HG03196 (cell line): ENCODE data around the gene WBP2.
A peak's percentile ranks its signal among the peaks of the same experiment; 100 is the strongest.
"Not testable (repeated sequence)": the region's sequence is repeated elsewhere in the genome, so short reads cannot be mapped to it uniquely, and the experiment has no call there.

Experiments
- ATAC-seq: cut with Tn5 transposase; IDR thresholded peaks from one replicate; pipeline ENCODE4 v1.9.1; 2021; ENCODE audit not compliant: unreplicated experiment

WBP2 gene

DNA sequence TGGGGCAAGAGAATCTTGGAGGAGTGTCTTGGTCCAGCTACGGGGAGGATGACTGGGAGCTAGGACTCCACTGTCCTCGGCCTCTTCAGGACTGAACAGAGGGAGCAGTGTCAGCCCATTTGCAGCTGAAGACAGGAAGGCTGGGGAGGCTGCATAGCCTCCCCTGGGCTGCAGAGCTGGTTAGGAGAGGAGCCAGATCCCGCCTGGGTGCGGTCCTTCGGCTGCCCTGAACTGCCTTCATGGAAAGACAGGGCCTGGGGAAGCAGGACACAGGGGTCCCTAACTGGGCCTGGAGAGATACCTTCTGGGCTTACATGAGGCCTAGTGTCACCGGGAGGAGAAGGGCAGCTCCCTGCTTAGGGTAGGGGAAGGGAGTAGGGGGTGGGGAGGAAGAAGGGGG is 37.6 kb downstream of the WBP2 start:
- ATAC-seq, result no peak

DNA sequence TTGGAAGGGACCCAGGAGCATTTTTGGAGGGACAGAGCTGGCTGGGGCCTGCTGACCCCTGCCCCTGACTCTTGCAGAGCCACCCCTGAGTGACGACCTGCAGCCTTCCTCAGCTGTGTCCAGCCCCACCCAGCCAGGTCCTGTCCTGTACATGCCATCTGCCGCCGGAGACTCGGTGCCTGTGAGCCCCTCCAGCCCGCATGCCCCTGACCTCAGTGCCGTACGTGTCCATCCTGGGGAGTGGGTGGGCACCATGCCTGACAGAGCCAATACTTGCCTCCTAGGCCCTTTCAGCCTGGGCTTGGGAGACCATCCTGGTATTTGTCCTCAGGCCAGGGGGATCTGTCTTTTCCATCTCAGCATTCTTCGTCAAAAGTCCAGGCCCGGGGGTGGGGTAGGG is 38.4 kb downstream of the WBP2 start:
- ATAC-seq, result no peak

DNA sequence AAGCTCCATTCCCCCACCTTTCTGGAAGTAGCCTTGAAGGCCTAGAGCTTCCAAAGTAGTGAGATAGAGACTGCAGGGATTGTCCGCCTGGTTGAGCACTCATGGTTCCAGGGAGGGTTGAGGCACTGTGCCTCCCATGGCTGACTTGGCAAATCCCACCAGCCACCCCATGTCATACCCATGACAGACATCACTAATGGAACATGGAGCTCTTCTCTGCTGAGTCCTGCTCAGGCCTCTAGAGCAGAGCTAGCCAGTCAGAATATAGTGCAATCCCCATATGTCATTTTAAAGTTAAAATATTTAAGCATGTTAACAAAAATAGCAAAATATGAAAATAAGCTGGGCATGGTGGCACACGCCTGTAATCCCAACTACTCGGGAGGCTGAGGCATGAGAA is 39.7 kb downstream of the WBP2 start:
- ATAC-seq, result no peak

DNA sequence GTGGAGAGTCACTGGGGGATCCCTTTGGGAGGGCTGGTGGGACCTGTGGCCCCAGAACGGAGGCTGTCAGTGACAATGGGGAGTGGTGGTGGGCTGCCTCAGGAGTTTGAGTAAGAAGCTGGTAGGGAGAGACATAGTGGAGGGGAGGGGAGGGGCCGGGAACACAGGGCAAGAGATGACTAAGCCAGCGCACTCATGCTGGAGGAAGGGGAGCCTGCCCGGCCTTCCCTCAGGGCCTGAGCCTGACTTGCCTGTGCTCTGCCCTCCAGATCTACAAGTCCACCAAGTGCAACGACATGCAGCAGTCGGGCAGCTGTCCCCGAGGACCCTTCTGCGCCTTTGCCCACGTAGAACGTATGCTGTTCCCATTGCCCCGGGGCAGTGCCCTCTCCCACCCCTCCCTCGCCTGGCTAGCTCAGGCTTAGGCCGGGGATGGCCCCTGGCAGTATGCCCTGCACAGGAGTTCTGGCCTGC is 40.2 kb downstream of the WBP2 start:
- ATAC-seq, result no peak

DNA sequence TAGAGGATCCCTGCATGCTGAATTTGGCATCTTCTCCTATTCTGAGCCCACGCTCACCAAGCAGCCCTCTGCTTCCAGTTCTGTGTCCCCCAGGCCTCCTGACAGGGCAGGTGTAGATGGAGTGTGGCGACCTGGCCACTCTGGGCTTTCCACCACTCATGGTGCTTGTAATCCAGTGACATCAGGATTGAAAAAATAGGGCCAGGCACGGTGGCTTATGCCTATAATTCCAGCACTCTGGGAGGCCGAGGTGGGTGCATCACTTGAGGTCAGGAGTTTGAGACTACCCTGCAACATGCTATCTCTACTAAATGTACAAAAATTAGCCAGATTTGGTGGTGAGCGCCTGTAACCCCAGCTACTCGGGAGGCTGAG is 41.1 kb downstream of the WBP2 start:
- ATAC-seq, result no peak

DNA sequence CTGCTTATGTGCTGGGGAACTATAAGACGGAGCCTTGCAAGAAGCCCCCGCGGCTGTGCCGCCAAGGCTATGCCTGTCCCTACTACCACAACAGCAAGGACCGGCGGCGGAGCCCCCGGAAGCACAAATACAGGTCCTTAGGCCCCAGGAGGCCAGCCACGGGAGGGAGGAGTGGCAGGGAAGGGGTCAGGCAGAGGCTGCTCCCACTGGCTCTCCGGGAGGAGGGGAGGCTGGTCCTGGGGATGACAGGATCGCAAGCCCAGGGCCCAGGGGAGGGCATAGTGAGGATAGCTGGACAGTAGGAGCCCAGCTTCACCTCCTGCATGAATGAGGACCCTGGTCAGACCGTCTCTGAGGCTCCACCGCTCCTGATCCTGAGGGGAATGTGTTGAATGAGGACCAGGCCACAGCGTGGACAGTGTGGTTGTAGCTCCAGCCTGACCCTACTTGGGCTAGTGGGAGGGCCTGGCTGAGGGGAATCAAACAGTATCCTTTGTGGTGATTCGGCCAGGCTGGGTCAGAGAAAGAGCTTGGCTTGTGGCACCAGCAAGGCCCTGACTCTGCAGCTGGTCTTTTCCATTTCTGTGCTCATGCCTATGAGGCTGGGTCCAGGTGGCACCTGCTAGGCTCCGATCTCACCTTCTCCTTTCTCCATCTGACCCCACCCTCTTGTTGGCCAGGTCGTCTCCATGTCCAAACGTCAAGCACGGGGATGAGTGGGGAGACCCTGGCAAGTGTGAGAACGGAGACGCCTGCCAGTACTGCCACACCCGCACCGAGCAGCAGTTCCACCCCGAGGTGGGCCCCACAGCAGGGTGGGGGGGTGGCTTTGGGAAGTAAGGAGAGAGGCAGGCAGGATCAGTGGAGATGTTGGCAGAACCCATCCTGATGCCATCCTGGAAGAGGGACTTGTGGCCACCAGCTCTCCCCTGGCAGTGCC is 41.8 kb downstream of the WBP2 start:
- ATAC-seq, result no peak

DNA sequence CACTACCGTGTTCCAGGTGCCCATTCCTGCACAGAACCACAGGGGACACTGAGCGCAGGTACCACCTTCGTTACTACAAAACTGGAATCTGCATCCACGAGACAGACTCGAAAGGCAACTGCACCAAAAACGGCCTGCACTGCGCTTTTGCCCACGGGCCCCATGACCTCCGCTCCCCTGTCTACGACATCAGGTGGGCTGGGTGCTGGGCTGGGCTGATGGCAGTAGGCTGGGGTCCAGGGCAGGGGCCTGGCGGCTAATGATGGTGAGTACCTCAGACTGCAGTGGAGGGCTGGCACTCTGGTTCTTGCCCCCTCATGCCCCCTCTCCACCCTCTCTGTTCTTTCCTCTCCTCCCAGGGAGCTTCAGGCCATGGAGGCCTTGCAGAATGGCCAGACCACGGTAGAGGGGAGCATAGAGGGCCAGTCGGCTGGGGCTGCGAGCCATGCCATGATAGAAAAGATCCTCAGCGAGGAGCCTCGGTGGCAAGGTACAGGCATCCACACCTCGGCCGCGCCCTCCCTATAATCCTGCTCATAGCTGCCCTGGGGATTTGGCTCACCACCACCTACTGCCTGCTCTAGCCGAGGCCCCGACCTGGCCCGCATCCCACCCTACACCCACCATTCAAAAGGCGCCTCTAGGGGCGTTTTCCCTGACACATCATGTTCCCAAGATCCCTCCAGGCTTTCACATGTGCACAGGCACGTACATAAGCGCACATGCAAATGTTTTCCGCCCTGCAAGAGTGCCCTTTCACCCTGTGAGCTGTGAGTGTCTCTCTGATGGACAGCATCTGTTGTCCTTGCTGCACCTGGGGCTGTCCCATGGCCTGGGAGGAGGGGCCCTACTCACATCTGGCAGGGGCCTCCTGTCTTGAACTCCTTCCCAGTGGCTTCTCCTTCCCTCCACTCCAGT is 42.8 kb downstream of the WBP2 start:
- no peak for ATAC-seq

DNA sequence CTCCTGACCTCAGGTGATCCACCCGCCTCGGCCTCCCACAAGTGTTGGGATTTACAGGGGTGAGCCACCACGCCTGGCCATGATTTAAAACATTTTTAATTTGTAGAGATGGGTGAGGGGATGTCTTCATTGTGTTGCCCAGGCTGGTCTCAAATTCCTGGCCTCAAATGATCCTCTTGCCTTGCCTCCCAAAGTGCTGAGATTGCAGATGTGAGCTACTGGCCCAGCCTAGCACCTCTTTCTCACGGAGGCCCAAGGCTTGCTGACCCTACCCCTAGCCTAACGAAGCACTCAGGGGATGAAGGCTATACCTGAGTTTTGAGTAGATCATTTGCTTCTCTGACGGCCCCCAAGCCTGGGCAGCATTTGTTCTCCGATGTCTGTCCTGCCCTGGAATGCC is 44.0 kb downstream of the WBP2 start:
- ATAC-seq, result no peak

DNA sequence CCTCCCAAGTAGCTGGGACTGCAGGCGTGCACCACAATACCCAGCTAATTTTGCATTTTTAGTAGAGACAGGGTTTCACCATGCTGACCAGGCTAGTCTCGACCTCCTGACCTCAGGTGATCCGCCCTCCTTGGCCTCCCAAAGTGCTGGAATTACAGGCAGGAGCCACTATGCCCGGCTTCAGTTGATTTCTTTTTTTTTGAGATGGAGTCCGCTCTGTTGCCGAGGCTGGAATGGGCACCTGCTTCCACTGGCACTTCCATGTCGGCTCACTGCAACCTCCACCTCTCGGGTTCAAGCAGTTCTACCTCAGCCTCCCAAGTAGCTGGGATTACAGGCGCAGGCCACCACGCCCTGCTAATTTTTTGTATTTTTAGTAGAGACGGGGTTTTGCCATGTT is 44.4 kb downstream of the WBP2 start:
- not testable (repeated sequence) for ATAC-seq

DNA sequence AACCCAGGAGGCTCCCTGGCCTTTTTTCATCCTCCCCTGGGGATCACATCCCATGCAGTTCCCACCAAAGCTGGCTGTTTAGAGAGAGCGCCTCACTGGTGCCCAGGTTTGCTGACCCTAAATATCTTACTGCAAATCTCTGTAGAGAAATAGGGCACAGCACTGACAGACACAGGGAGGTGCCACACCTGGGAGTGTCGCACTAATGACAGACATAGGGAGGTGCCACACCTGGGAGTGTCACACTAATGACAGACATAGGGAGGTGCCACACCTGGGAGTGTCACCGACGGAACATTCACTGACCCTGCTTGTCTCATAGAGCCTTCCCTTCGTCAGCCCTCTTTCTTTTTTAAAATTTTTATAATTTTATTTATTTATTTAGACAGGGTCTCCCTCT is 44.9 kb downstream of the WBP2 start:
- ATAC-seq, result no peak

DNA sequence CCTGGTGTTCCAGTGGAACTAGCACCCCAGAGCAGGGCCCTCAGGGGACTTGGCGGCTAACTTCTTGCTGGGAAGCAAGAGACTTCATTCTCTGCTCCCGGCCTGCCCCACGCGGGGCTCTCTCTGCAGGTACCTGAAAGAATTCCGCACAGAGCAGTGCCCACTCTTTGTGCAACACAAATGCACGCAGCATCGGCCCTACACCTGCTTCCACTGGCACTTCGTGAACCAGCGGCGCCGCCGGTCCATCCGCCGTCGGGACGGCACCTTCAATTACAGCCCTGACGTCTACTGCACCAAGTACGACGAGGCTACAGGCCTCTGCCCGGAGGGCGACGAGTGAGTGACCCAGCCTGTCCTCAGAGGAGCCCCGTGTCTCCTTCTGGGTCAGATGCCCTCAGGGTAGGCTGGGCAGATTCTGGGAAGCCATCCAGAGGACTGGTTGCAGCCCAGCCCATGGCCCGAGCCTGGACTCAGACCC is 45.5 kb downstream of the WBP2 start:
- no peak for ATAC-seq

DNA sequence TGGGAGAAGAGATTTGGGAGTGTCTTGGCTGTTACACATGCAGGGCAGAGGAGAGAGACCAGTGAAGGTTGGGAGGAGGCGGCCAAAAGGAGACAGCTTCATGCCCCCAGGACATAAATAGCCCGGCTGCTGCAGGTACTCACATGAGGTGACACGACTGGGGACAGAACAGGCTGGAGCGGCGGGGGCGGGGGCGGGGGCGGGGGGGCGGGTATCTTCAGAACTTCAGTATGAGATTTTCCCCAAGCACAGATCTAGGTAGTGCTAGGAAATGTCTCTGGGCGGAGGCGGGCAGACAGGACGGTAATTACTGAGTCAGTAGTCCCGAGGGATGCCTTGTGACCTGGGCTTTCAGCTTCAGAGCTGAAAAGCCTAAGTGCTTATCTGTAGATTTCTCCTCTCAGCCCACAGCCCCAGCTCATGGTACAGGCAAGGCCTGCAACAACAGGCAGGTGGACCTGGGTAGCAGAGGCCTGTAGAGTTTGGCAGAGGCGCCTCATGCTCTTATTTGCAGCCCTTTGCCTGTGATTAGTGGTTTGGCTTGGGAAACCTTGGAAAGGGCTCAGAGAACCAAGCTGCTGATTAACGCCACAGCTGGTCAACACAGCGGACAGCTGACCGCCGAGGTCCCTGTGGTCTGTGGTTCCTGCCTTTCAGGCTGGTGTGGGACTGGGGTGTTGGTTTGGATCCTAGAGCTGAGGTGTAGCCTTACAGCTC is 46.1 kb downstream of the WBP2 start:
- ATAC-seq, result peak; percentile 54

DNA sequence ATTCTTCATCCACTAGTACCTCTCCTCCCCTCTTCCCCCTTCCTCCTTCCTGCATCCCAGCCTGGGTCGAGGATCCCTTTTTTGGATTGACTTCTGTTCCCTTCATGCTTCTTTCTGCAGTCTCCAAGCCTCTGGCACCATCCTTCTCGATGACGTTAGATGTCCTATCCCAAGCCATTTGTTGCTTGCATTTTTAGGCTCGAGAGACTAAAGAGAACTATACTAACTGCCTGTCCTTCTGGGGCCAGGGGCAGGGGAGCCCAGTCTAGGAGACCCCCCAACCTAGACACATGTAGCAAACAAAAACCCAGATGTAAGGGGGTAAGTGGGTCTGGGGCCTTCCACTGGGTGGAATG is 46.6 kb downstream of the WBP2 start:
- no peak for ATAC-seq

DNA sequence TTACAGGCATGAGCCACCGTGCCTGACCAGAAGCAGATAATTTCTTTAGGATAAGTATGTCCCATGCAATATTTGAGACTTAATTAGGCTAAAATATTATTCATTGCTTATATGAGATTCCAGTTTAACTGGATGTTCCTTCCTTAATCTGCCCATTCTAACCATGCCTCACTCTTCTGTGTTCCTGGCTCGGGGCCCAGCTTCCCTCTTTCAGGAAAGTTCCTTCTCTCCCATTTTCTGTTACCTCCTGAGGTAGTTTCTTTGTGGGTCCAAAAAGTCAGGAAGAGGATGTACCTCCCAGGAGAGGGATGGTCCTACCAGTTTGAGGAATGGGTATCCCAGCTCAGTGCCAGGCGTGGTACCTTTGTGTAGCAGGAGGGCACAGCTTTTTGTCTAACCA is 47.3 kb downstream of the WBP2 start:
- no peak for ATAC-seq

DNA sequence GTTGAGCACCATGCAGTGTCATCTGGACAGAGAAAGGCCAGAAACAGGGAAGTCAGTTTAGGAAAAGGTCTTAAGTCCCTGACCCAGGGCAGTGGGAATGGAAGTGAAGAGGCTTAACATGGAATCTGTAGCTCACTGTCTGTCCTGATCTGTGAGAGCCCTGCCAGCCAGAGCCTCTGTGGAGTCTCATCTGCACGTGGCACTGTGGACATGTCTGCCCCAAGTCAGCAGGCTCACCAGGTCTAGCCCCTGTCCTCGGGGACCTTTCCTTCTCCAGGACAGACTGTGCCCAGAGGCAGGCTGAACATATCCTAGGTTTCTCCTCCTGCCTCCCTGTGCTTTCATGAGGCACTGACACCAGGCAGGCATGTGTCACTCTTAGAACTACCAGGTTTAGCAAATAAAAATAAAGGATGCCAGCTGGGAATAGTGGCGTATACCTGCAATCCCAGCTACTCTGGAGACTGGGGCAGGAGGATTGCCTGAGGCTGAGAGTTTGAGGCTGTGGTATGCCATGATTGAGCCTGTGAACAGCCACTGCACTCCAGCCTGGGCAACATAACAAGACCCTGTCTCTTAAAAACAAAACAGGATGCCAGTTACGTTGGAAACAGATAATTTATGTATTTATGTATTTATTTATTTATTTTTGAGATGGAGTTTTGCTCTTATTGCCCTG is 48.2 kb downstream of the WBP2 start:
- ATAC-seq, result no peak

DNA sequence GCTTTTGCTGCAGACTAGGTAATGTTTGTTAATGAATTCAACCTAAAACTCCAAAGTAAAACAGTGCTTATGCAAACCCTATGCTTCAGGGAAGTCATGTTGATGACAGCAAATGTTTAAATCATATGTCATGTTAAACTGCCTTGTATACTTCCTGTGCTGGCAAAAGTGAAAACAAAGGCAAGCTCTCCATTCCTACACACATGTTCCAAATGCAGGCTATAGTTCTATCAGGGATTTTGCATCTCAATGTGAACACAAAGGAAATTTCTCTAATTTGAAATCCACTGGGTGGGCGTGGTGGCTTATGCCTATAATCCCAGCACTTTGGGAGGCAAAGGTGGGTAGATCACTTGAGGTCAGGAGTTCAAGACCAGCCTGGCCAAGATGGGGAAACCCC is 51.3 kb downstream of the WBP2 start:
- ATAC-seq, result no peak

DNA sequence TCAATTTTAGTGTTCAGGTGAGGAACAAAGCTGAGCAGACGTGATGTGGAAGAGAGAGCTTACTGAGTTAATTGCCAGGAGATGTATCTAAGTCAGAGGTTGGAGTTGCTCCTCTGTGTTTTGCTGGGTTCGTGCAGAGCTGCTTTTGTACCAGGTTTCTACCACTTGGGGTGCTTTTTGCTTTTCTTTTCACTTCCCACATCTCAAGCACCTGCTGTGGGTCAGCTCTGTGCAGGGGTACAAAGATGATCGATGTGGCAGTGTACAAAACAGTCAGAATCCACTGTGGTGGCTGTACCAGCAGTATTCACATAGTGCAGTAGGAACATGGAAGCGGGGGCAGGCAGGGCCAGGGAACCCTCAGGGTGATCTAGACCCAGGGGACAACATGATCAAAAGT is 55.7 kb downstream of the WBP2 start:
- no peak for ATAC-seq

DNA sequence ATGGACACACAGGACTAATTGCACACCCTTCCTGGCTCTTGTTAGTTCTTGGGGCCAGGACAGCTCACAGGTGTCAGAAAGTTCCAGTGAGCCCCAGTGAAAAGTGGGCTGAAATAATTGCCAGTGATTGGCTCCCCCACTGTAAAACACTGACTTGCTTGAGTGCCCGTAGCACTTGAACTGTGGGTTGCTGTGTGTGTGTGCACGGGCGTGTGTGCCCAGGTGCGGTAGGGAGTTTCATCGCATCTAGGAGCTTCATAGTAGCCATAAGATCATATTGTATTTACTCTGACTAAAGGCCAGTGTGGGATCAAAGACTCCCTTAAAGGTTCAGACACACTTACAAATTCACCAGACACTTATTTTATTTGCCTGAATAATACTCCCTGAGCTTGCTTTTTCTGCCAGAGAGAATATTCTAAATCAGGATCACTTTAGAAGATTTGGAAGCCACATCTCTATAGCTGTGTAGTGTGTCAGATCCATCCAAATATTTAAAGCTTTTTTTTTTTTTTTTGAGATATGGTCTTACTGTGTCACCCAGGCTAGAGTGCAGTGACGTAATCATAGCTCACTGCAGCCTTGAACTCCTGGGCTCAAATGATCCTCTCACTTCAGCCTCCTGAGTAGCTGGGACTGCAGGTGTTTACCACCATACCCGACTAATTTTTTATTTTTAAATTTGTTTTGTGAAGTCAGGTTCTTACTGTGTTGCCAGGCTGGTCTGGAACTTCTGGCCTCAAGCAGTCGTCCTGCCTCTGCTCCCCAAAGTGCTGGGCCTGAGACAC is 59.1 kb downstream of the WBP2 start:
- no peak for ATAC-seq
